ENCODE measurements around the gene SGSM1. TPM values are rescaled to one million over a fixed set of nuclear protein-coding genes. Genes with fewer than 3 reads are reported as not detected.

The SGSM1 gene
- polyA plus RNA-seq, 3 donors, result not detected

- Mint-ChIP-seq H3K27me3 (ENCODE audit: low read depth in 3 of 3) (peaks cover 1 to 5% (median 2%) of the 10 kb centered on the region in 3 donors), H3K4me3 (no peak overlapping the region), H3K27ac (no peak overlapping the region), H3K9me3 (peaks cover 0 to 2% (median 0%) of the 10 kb centered on the region in 7 donors), H3K4me1 (no peaks in the 10 kb centered on the region), H3K36me3 (no peaks in the 10 kb centered on the region)
- H2AFZ ChIP-seq (ENCODE audit: insufficient read depth, low read depth, low read length, poor library complexity, severe bottlenecking), result no peak overlapping the region
- intact Hi-C loops (cut with micrococcal nuclease), result no loop called here
- no peaks in the 10 kb centered on the region for H3K79me2 ChIP-seq (ENCODE audit: insufficient read depth, low read length)
- no peaks in the 10 kb centered on the region for H4K20me1 ChIP-seq (ENCODE audit: insufficient read depth, low read length)
- H3K36me3 ChIP-seq (replicated peaks in 1 of 2; ENCODE audit: control insufficient read depth in 1 of 2, insufficient read depth in 2 of 2, low read length in 2 of 2), result no peaks in the 10 kb centered on the region
- DNase-seq, result no peak
- H3K9ac ChIP-seq (ENCODE audit: insufficient read depth, low read length, poor library complexity, severe bottlenecking), result no peak overlapping the region
- H3K9me3 ChIP-seq (replicated peaks in 1 of 2; ENCODE audit: control insufficient read depth in 1 of 2, insufficient read depth in 1 of 2, low read length in 2 of 2), result no peaks in the 10 kb centered on the region
- no peaks in the 10 kb centered on the region for H3K27me3 ChIP-seq (ENCODE audit: control insufficient read depth in 2 of 2, insufficient read depth in 2 of 2, low read length in 2 of 2)
- no peak overlapping the region for H3K27ac ChIP-seq (ENCODE audit: low read depth in 1 of 2, low read length in 2 of 2)
- no peak for TF ChIP-seq CTCF (IDR thresholded peaks at IDR 0.05)
- H3K4me1 ChIP-seq (ENCODE audit: control insufficient read depth in 1 of 2, insufficient read depth in 2 of 2, low read length in 2 of 2), result no peaks in the 10 kb centered on the region
- no peak overlapping the region for H3K4me2 ChIP-seq (replicated peaks; ENCODE audit: extremely low read depth, low read length, poor library complexity, severe bottlenecking)
- 54% methylated on average over 3 of the region's 3 CpGs for WGBS (ENCODE audit: insufficient coverage)
- no peak overlapping the region for H3K4me3 ChIP-seq (replicated peaks in 1 of 3; ENCODE audit: low read depth in 2 of 3, low read length in 3 of 3)
Observed at GRCh38 chr22:24796056-24796455, 10.0 kb upstream of the SGSM1 start.

DNA sequence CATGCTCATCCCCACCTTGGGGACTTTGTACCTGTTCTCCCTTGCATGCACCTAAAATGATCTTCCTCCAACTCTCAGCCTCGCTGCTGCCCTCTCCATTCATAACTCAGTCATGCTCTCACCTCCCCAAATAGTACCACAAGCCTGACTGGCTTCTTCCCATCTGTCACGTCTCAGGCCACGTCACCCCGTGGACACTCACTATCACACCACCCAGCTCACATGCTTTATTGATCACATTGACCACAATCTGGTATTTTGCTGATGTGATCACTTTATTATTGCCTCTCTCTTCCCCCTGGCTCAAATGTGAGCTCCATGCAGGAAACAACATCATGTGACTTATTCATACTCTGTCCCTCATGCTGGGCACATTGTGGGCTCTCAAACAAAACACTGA is 9.2 kb upstream of the SGSM1 start:
- no peaks in the 10 kb centered on the region for H3K79me2 ChIP-seq (ENCODE audit: insufficient read depth, low read length)

More for the DNA sequence above, 9.2 kb upstream of the SGSM1 start:
- Histone ChIP-seq H3K4me3 (replicated peaks in 1 of 3; ENCODE audit: low read depth in 2 of 3, low read length in 3 of 3) (no peak overlapping the region), H3K27ac (ENCODE audit: low read depth in 1 of 2, low read length in 2 of 2) (no peak overlapping the region), H3K27me3 (ENCODE audit: control insufficient read depth in 2 of 2, insufficient read depth in 2 of 2, low read length in 2 of 2) (no peaks in the 10 kb centered on the region), H4K20me1 (ENCODE audit: insufficient read depth, low read length) (no peaks in the 10 kb centered on the region), H3K4me2 (replicated peaks; ENCODE audit: extremely low read depth, low read length, poor library complexity, severe bottlenecking) (no peak overlapping the region), H2AFZ (ENCODE audit: insufficient read depth, low read depth, low read length, poor library complexity, severe bottlenecking) (no peak overlapping the region), H3K36me3 (replicated peaks in 1 of 2; ENCODE audit: control insufficient read depth in 1 of 2, insufficient read depth in 2 of 2, low read length in 2 of 2) (no peaks in the 10 kb centered on the region), H3K9ac (ENCODE audit: insufficient read depth, low read length, poor library complexity, severe bottlenecking) (no peak overlapping the region), H3K9me3 (replicated peaks in 1 of 2; ENCODE audit: control insufficient read depth in 1 of 2, insufficient read depth in 1 of 2, low read length in 2 of 2) (no peaks in the 10 kb centered on the region), H3K4me1 (ENCODE audit: control insufficient read depth in 1 of 2, insufficient read depth in 2 of 2, low read length in 2 of 2) (no peaks in the 10 kb centered on the region)
- Mint-ChIP-seq H3K9me3 (peaks cover 0 to 2% (median 0%) of the 10 kb centered on the region in 7 donors), H3K4me3 (no peak overlapping the region), H3K27me3 (ENCODE audit: low read depth in 3 of 3) (peaks cover 1 to 5% (median 2%) of the 10 kb centered on the region in 3 donors), H3K4me1 (no peaks in the 10 kb centered on the region), H3K27ac (no peak overlapping the region), H3K36me3 (no peaks in the 10 kb centered on the region)
- intact Hi-C loops (cut with micrococcal nuclease), result no loop called here
- WGBS (ENCODE audit: insufficient coverage), result 77% methylated on average over 4 of the region's 4 CpGs
- no peak for DNase-seq
- no peak for TF ChIP-seq CTCF (IDR thresholded peaks at IDR 0.05)

Data from CD14-positive monocyte (primary cell).